T-helper 1 cell treated with Interleukin-12 subunit alpha and Interleukin-12 subunit beta and Interleukin-4 antibody, amounts not matched to agents 30 ng/mL and 1 ng/mL, for 36 hours (primary cell): ENCODE data around the gene ERG. TPM values are rescaled to one million over a fixed set of nuclear protein-coding genes. Genes with fewer than 3 reads are reported as not detected.

ENCODE experiments used
- intact Hi-C: fragments of 100-400 bp; cut with micrococcal nuclease; formaldehyde crosslinking; loops from one replicate; pipeline ENCODE4 v1.15.1; 2024
- total RNA-seq: library from RNA; stranded (reverse); gene quantifications from 2 replicates; pipeline ENCODE4 v1.2.3, GENCODE V29; 2022

The ERG gene
- total RNA-seq, 1 donor from 2014 or later, result not detected

DNA sequence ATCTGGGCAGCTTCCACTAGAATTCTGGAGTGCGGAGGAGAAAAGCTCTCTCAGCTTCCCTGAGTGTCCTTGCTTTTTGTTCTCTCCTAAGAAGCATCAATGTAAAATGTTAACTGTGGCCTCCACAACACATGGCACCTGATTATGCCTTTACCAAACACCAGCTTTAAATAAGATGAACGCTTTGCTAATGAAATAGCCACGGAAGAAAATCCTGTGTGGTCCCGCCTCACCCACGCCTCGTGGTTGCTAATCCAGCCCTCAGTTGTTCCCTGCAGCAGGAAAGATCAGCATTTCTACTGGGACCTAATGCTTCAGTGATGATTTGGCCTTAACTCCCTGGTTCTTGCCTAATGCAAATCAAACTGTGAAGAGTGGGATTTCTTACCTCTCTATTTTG, 1.8 kb upstream of the ERG start:
- intact Hi-C loops, result no loop called here

DNA sequence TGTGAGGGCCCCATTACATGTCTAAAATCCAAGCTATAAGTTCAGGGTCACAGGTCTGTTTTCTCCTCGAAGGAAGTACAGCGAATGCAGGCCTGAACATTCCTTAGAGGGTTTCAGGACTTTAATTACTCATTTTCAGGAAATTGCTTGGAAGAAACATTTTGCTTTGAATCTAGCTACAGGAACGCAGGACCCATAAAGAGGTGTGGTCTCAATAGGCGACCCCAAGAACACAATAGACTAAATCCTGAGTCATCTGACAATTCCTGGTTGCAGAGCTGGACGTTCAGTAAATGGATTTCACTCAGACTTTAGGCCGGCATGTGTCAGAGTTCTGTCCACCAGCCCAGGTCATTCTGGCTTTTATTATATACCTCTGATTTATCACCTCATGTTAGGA, 1.0 kb upstream of the ERG start:
- intact Hi-C loops, result no loop called here

DNA sequence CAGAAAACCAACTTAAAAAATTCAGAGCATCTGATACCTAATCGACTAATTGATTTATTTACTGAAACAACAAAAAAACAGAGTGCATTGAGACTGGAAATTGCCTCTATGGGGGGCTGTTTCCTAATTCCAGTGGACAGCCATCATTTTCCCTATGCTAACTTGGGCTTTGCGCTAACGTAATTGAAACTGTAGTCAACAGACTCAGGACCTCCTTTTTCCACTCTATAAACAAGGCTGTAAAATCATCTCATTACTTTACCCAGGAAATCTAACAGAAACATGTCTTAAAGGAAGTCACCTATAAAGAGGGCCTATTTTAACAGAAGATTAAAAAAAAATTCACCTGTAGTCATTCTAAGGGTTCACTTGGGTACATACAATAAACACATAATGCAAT, 2.1 kb downstream of the ERG start:
- intact Hi-C loops, result no loop called here

DNA sequence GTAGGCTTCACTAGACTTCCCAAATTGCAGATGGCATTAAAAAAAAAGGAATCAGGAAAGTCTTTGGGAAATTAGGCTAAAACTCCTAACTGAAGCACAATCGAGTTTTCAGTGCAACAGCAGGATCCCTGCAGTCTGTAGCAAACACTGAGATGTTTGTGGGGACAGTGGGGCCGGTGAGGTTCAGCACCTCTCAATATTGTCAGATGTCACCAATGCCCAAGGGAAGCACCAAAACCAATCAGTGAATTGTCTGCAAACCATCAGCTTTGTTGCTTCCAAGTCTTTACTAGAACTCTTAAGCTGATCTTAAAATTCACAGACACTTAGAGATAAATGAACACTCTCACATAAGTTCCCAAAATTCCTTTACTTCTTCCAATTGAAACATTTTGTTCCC, 2.6 kb downstream of the ERG start:
- intact Hi-C loops, result no loop called here

DNA sequence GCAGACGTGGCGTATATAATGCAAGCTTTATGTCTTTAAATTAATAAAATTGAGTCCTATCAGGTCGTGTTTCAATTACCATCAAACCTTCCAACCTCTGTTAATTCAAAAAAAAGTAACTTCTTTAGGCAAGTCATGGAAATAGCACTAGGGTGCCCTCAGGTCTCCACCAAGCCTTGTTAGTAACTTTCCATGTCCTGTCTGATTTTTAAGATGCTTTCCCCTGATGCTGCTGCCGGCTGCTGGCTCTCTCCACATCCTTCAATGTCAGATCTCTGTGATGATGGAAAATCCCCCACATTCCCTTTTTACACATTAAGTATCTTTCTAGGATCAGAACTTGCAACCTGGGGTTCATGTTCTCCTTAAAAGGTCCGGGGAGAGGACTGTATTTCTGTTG, 3.0 kb downstream of the ERG start:
- intact Hi-C loops, result no loop called here

DNA sequence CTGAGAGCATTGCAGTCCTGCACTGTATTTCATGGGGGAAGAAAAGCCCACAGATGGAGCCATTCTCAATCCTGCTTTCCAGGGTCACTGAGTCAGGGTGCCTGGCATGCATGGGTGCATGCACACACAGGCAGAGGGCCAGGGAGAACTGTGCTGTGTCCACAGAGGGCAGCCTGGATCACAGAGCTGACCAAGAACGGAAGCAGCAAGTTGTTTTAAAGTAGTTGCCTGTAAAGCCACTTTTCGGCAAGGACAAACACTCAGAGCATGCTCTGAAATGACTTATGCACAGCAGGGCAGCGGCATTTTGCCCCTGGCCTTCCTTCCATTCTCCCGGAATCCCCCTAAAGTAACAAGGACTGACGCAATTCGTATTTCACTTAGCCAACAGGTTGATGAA, 3.6 kb downstream of the ERG start:
- intact Hi-C loops, result no loop called here

DNA sequence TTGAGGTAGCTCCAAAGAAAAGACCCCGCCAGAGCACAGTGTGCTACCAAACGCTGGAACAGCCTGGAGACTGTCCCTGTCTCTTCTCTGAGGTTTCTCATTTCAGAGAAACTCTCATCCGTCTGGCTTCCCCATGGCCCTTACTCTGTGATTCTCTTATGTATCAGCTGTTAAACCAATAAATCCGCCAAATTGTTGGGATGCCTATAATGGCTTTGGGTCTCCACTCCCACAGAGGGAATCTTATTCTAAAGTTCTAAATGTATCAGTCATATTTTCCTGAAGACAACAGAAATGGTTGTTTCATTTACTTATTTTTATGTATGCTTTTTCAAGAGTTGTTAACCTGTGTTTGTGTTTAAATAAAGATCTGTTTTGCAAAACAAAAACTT, 4.0 kb downstream of the ERG start:
- intact Hi-C loops, result no loop called here

DNA sequence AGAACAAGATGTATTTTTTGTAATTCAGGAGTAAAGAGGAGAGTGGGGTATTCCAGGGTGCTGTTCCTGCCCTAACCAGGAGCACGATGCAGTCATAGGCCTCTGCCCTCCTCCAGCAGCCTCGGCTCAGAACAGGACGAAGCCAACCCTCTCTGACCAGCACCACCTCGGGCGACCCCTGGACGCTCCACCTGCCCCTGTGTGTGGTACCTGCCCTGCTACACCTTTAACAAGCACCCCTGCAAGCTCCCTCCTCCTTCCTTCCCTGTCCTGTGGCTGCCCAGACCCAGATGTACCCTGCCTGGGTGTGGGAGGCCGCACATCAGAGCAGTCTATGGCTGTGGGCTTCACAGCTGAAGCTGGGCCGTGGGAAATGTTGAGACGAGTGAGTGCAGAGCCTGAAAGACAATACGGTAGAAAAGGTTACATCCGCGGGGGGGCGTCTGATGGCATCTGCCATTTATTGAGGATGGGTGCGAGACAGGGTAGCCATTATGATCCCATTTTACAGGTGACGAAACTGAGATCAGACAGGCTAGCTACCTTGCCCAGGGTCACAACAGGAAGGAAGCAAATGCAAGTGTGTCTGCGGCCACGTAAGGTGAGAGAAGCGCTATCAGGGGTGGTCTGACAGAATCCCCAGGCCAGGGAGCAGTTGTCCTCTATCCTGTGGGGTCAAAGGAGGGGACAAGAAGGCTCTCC, 4.6 kb downstream of the ERG start:
- intact Hi-C loops, result no loop called here

DNA sequence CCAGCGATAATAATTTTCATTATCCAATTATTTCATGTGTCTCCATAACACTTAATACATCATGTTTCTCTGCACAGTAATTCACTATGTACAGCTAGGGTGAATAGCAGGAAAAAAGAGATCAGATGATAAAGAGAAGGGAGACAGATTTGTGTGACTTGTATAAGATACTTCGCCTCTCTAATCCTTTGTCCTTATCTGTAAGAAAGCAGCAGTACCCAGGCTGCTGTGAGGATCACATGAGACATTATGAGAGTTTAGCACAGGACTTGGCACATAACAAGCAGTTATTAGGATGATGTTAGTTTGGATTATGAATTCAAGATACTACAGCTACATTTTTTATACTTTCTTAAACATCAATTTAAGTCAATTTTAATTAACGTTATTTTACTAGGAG, 6.3 kb downstream of the ERG start:
- intact Hi-C loops, result no loop called here

DNA sequence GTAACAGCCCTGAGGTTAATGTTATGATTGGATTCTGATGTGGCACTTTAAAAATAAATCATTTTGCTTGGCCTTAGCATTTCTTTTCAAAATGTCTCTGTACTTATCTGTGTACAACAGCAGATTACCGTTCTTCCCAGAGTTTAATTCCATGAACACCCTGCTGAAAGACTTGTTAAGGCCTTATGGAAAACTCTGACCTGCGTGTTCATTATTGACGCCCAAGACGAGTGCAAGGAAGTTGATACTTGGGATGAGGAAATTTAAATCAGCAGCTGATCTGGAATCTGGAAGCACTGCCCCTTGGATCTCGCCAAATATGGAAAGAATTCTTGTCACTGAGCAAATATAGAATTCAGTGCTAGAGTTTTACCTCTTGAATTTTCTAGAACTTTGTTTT, 6.7 kb downstream of the ERG start:
- intact Hi-C loops, result no loop called here

DNA sequence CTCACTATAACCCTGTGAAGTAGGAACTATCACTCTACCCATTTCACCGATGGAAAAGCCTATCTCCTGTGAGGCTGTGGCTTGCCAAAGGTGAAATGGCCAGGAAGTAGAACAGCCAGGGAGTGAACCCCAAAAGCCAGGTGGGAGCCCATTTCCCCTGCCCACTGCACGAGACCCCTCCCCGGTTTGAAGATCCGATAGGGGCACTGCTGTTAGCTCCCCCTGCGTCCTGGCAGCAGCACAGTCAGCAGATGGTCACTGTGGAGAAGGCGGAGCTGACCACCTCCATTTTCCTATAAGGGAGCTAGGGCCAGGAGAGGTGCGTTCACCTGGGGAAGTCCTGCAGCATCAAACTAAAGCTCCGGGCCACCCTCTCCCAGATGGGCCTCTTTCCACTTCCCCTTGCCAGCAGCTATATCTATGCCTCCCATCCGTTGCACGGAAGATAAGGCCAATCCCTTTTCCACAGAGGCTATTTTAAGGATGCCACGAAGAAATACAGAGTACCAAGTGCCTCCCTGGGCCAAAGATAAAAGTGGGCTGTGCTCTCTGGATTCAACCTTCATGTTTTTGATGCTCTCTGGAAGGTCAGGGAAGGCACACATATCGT, 7.8 kb downstream of the ERG start:
- intact Hi-C loops, result no loop called here

DNA sequence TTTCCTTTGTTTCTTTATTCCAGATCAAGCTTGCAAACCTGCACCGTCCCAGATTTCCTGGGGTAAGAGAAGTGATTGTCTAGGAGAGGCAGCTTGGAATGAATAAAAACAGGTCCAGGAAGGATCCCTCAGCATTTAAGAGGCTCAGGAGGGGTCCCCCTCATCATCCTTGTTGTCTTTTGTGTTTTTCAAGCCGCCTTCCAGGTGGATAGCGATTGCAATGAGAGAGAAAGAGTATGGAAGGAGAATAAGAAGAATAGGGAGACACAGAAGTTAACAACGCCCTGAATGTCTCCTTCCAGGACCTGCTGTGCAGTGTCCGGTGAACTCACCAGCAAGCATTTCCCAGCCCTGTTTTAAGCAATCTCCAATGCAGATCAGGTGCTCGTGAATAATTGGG, 8.5 kb downstream of the ERG start:
- intact Hi-C loops, result no loop called here

DNA sequence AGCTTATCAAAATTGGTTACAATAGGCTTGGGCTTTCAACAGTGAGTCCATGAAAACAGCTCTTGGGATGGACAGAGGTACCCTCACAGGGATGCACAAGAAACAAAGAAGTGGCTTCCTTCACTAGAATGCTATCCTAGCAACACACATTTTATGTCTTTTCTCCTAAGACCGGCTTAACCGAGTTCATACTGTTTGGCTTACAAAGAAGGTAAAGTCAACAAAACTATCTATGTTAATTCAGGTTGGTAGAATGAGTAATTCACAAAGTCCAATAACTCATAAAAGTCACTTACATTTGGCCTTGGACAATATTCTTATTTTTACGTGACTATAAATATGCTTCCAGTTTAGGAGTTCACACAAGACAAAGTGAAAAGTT, 9.0 kb downstream of the ERG start:
- intact Hi-C loops, result no loop called here

DNA sequence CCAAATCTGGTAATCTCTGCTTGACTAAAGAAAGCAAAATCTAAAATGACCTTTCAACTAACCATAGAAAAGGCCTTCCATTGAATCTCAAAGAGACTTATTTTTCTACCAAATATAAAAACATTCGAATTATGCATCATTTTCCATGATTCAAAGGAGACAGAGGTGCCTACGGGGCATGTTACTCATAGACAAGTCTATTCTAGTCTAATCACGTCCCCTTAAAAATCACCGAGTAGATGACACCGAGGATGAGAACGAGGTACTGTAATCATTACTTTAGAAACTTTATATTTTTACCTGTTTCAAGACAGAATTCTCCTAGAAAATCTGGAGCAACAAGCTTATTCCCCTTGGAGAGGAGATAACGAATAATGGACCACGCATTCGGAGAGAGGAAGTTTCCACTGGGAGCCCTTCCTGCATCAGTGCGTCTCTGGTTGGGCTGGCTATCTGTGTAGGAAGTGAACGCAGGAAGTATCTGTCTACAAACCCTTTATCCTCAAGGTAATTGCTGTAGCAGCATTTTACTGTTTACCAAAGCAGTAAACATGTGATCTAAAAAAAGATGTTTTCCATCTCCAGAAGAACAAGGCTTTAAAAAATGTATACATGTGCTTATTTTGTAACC, 9.5 kb downstream of the ERG start:
- intact Hi-C loops, result no loop called here

DNA sequence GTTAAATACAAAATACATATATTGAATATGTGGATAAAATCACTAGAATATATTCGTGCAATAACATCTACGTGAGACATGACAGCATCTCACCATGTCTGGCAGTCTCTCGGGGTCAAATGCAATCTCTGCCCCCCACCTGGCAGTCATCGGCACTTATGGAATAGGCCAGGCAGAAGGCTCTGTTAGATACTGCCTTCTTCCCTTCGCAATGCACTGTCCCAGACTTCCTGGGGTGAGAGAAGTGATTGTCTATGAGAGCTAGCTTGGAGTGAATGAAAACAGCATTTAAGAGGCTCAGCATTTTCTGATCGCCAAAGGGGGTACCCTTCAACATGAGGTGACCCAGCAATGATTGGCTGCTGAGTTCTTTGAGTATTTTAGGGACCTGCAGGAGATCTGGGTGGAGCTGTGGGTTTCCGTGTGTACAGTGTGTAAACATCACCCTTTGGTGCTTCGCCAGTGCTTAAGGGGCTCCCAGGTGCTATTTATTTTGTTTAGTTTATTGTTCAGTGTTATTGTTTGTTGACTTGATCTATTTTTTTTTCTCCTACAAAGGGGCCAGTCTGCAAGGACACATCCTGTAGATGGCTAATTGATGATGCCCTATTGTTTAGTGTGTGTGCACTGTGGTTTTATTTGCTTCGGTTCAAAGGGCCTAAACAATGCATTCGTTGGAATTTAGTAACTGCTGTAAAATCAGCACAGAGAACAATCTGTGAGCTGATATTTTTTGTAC, 10.2 kb downstream of the ERG start:
- intact Hi-C loops, result no loop called here

DNA sequence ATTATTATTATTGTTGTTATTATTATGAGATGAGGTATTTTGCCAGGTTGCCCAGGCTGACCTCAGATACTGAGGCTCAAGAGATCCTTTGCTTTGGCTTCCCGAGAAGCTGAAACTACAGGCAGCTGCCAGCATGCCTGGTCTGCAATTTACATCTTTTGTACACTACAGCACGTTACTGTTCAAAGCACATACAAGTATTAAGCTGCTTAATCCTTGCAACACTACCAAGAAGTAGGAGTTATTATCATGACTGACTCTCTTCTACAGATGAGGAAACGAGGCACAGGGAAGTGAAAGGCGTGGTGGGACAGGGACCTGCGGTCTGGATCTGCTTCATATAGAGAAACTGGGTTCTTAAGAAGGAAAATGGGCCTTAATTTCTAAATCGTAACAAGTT, 11.6 kb downstream of the ERG start:
- intact Hi-C loops, result no loop called here

DNA sequence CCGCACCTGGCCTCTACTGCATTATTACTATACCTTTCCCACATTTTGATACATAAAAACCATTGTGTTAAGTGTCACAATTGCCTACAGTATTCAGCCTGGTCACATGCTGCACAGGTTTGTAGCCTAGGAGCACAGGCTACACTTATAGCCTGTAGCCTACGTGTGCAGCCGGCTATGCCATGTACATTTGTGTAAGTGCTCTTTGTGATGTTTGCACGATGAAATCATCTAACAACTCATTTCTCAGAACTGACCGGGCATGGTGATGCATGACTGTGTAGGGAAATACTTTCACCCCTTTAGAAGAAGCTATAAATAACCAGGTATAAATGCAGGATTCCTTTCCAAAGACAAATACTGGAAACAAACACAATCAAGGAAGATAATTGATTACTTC, 12.1 kb downstream of the ERG start:
- intact Hi-C loops, result no loop called here

DNA sequence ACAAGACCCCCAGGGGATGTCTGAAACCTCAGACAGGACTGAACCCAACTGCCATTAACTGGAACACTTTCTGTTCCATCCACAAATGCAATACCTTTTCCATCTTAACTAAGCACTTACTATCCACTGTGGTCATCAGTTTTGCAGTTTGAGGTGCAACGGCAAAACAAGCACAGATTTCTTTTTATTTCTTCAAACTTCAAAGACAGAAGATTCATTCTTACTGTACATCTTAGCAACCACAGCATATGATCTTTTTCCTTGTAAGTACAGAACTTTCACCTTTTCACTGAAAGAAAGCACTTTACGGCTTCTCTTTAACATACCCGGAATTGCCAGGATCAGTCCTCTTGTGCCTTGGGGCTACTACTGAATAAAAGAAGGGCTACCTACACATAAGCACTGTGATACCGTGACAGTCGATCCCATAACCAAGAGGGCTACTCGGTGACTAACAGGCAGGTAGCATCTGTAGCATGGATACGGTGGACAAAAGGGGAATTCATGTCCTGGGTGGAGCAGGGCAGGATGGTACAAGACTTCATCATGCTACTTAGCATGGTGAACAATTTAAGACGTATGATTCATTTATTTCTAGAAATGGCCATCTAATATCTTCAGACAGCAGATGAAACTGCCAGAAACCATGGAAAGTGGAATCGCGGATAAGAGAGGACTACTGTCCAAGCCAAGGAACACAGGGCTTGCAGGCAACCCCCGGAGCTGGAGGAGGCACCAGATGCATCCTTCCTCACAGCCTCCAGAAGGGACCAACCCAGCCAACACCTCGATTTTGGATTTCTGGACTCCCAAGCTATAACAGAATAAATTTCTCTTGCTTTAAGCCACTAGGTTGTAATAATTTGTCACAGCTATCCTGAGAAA, 18.4 kb downstream of the ERG start:
- intact Hi-C loops, result no loop called here

DNA sequence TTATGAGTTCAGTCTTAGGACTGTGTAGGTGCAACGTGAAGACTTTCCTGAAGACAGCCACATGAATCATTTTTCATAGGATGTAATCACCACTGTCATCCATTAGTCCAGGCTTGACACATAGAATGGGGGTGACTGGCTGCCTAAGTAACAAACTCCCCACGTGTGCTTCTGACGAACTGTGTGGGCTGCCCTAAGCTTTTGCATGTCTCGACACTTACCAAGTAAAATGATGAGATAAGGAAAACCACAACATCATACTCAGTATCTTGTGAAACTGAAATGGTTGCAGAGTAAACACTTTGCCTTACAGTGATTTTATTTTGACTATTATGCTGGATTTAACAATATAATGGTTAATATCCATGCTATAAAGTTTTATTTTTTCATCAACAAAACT, 19.5 kb downstream of the ERG start:
- intact Hi-C loops, result no loop called here

DNA sequence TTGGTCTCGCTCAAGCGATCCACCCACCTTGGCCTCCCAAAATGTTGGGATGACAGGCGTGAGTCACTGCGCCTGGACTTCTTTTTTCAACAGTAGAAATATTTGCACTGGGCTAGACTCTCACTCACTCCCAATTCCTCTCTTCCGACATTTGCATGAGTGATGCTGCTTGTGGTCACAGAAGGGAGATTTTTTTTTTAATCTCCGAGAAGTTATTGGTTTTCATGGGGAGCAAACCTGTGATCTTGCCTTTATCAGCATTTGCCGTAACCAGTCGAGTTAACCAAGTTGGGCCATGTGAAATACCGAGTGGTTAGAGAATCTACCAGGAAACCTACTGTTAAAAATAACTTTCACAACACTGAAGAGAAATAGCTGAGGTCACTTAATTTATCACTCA, 21.1 kb downstream of the ERG start:
- intact Hi-C loops, result no loop called here

DNA sequence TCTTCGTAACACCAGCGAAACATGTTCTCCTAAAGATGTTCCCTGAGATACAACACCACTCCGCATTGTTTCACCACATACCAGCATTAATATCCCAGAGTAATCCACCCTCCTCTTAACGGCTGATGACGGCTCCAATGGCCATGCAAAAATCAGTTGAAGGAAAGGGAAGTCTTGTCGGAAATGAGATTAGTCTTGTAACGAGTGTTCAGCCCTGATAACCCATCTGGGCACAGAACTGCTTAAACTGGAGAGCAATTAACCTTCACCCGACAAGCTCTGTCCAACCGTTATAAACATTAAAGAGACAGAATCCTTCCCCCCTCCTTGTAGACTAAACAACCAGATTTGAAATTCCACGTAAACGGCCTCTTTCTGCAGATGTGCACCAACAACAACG, 21.9 kb downstream of the ERG start:
- intact Hi-C loops, result no loop called here

DNA sequence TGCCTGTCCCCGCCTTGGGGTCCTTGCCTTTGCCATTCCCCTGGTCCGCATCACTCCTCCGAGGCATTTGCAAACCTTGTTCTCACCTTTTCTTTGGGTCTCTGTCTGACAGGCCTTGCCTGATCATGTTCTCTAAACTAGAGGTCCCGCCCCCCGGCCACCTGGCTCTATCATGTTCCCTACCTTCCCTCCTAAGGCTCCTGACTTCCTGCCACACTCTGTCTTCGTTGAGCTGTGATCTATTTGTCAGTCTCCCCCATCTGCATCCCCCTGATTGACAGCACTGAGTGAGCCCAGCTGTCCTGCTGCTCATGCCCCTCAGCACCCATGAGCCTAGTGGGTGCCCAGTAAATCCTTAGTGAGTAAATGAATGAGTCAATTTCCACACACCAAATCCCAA, 22.8 kb downstream of the ERG start:
- intact Hi-C loops, result no loop called here
